ENCODE measurements around the gene RLN1.
"Not testable (repeated sequence)": the region's sequence is repeated elsewhere in the genome, so short reads cannot be mapped to it uniquely, and the experiment has no call there.

DNA sequence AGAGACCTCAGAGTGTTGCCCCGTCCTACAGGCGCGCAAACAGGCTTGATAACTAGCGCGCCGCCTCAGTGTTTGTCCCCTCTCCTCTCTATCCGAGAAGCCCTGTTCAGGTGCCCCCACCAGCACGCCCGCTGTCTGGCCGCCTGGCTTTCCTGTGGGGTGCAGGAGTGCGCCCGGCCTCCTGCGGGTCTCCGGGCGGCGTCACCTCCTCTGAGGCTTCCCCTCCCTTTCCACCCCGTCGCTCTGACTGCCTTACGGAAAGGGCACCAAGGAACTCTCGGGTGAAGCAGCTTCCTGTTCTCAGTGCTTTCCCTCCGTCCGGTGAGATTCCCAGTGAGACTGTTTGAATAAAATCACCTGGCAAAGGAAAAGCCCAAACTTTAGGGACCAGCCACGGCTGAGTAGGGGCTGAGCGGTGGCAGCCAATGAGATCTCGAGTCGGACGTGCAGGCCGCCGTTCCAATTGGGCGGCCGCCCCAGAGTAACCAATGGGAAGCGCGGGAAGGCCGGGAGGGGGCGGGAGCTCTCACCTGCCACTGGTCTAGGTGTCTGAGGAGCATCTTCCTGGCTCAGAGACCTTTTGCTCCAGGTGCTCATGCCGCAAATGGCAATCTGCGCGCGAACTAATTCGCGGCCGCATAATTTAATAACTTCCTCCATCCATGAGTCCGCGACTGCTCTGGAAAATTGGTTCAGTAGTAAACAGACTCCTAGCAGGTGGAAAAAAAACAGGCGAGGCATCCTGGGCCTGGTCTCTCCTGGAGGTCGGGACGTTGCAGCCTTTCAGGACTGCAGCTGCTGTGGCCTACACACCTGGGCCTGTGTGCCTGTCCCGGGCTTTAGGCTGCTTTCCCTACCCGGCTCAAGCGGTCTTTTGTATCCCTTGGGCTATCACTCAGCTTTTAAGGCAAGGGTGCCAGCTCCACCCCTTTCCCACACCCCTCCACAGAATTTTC is 35.6 kb downstream of the RLN1 start, which contains the start of gene RLN2:
- TF ChIP-seq, protein P1, sequence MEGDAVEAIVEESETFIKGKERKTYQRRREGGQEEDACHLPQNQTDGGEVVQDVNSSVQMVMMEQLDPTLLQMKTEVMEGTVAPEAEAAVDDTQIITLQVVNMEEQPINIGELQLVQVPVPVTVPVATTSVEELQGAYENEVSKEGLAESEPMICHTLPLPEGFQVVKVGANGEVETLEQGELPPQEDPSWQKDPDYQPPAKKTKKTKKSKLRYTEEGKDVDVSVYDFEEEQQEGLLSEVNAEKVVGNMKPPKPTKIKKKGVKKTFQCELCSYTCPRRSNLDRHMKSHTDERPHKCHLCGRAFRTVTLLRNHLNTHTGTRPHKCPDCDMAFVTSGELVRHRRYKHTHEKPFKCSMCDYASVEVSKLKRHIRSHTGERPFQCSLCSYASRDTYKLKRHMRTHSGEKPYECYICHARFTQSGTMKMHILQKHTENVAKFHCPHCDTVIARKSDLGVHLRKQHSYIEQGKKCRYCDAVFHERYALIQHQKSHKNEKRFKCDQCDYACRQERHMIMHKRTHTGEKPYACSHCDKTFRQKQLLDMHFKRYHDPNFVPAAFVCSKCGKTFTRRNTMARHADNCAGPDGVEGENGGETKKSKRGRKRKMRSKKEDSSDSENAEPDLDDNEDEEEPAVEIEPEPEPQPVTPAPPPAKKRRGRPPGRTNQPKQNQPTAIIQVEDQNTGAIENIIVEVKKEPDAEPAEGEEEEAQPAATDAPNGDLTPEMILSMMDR (IDR thresholded peaks at IDR 0.05 in 4 of 5, conservative IDR thresholded peaks at IDR 0.05 in 1 of 5), result not testable (repeated sequence)
- not testable (repeated sequence) for TF ChIP-seq POLR2A (IDR thresholded peaks at IDR 0.05)
